ENCODE data around the gene MCCC1.
"Not testable (repeated sequence)": the region's sequence is repeated elsewhere in the genome, so short reads cannot be mapped to it uniquely, and the experiment has no call there.

The MCCC1 gene

GRCh38 chr3:183122257-183122932 lies 23.1 kb upstream of the MCCC1 start:
- in situ Hi-C loops (cut with HindIII; ENCODE audit: low pct_ligation_motif_present, low sequenced_read_pairs), result loop anchor here (25.0 kb wide), 1 partner anchor 265 kb away; no protein-coding TSS in a partner anchor
- no peaks in the 10 kb centered on the region for H3K36me3 ChIP-seq (replicated peaks)
- no peaks in the 10 kb centered on the region for H3K27me3 ChIP-seq (replicated peaks)
- TF ChIP-seq CTCF (IDR thresholded peaks at IDR 0.05; ENCODE audit: low read depth, low read length, missing control alignments), result peak; percentile 62
- peak; percentile 59 for DNase-seq
- no peak overlapping the region for H3K4me3 ChIP-seq (ENCODE audit: low read depth, low read length)
- no peak overlapping the region for H3K27ac ChIP-seq

- H3K27me3 ChIP-seq (replicated peaks), result peaks cover 6% of the 10 kb centered on the region
- no peak overlapping the region for H3K27ac ChIP-seq
- in situ Hi-C loops (cut with HindIII; ENCODE audit: low pct_ligation_motif_present, low sequenced_read_pairs), result loop anchor here (25.0 kb wide), 1 partner anchor 267 kb away; no protein-coding TSS in a partner anchor
- no peaks in the 10 kb centered on the region for H3K36me3 ChIP-seq (replicated peaks)
- no peak overlapping the region for H3K4me3 ChIP-seq (ENCODE audit: low read depth, low read length)
- no peak for TF ChIP-seq CTCF (IDR thresholded peaks at IDR 0.05; ENCODE audit: low read depth, low read length, missing control alignments)
- no peak for DNase-seq
These were observed 21.4 kb upstream of the MCCC1 start for GRCh38 chr3:183120538-183121215.

GRCh38 chr3:183117056-183117455 lies 17.8 kb upstream of the MCCC1 start:
- H3K36me3 ChIP-seq (replicated peaks), result no peaks in the 10 kb centered on the region
- H3K4me3 ChIP-seq (ENCODE audit: low read depth, low read length), result no peak overlapping the region
- in situ Hi-C loops (cut with HindIII; ENCODE audit: low pct_ligation_motif_present, low sequenced_read_pairs), result loop anchor here (25.0 kb wide), 1 partner anchor 270 kb away; no protein-coding TSS in a partner anchor
- no peak for TF ChIP-seq CTCF (IDR thresholded peaks at IDR 0.05; ENCODE audit: low read depth, low read length, missing control alignments)
- DNase-seq, result no peak
- no peak overlapping the region for H3K27ac ChIP-seq
- peaks cover 10% of the 10 kb centered on the region for H3K27me3 ChIP-seq (replicated peaks)

- in situ Hi-C loops (cut with HindIII; ENCODE audit: low pct_ligation_motif_present, low sequenced_read_pairs), result loop anchor here (25.0 kb wide), 1 partner anchor 271 kb away; no protein-coding TSS in a partner anchor
- no peak for TF ChIP-seq CTCF (IDR thresholded peaks at IDR 0.05; ENCODE audit: low read depth, low read length, missing control alignments)
These were observed 16.8 kb upstream of the MCCC1 start for GRCh38 chr3:183116025-183116614.

GRCh38 chr3:183114384-183115178 lies 15.3 kb upstream of the MCCC1 start:
- Histone ChIP-seq H3K36me3 (replicated peaks) (no peaks in the 10 kb centered on the region), H3K27ac (no peak overlapping the region), H3K27me3 (replicated peaks) (peaks cover 10% of the 10 kb centered on the region), H3K4me3 (ENCODE audit: low read depth, low read length) (no peak overlapping the region)
- in situ Hi-C loops (cut with HindIII; ENCODE audit: low pct_ligation_motif_present, low sequenced_read_pairs), result loop anchor here (25.0 kb wide), 1 partner anchor 273 kb away; no protein-coding TSS in a partner anchor
- DNase-seq, result no peak
- TF ChIP-seq CTCF (IDR thresholded peaks at IDR 0.05; ENCODE audit: low read depth, low read length, missing control alignments), result peak; percentile 4

More at GRCh38 chr3:183116025-183116614, 16.8 kb upstream of the MCCC1 start:
- H3K4me3 ChIP-seq (ENCODE audit: low read depth, low read length), result no peak overlapping the region
- no peak overlapping the region for H3K27ac ChIP-seq
- no peaks in the 10 kb centered on the region for H3K36me3 ChIP-seq (replicated peaks)
- H3K27me3 ChIP-seq (replicated peaks), result peaks cover 10% of the 10 kb centered on the region
- no peak for DNase-seq

- not testable (repeated sequence) for H3K27ac ChIP-seq; DNase-seq; H3K4me3 ChIP-seq (ENCODE audit: low read depth, low read length); H3K27me3 ChIP-seq (replicated peaks); H3K36me3 ChIP-seq (replicated peaks)
- in situ Hi-C loops (cut with HindIII; ENCODE audit: low pct_ligation_motif_present, low sequenced_read_pairs), result loop anchor here (25.0 kb wide), 1 partner anchor 277 kb away; no protein-coding TSS in a partner anchor
These were observed 10.6 kb upstream of the MCCC1 start for GRCh38 chr3:183109847-183110246.

Data from brain microvascular endothelial cell (primary cell).